K562 (cell line): ENCODE measurements around the gene PAM. TPM values are rescaled to one million over a fixed set of nuclear protein-coding genes. Genes with fewer than 3 reads are reported as not detected.

Experiments
- ATAC-seq: fragments of 200-7000 bp; cut with Tn5 transposase; 3 replicates; pipeline ENCODE4 v1.9.1; 2020; ENCODE audit warnings: moderate library complexity
- BruUV-seq: library from RNA; stranded (reverse); fragments of 400-500 nt; replicated peaks from 2 replicates; lab custom pipeline; 2021; lab: Mats Ljungman, UMichigan
- CTCF ChIA-PET: fragments of 300-600 bp; formaldehyde crosslinking; extraction: SDS; loops from one replicate; lab custom pipeline; 2021; ENCODE audit warnings: low intra/inter-chr PET ratio; lab: Yijun Ruan, JAX
- POLR2A ChIA-PET: fragments of 300-600, 350-650 bp; sonication (Branson Sonifier 250); formaldehyde crosslinking; extraction: SDS; loops from one replicate; lab custom pipeline; 2021; ENCODE audit warnings: antibody characterized with exemption, inconsistent platforms; lab: Yijun Ruan, JAX
- DNase-seq, 4 experiments: peaks; one replicate each; pipeline versions ENCODE4 v3.0.0 to v3.0.0-alpha.2; 2011 to 2018; ENCODE audit warnings: low spot score in 3 of 4, mixed read lengths in 3 of 4; ENCODE audit errors: extremely low read depth in 1 of 4
- FAIRE-seq: peaks from 2 replicates; lab custom pipeline; 2011; peaks lifted over from hg19 to GRCh38; lab: Jason Lieb, UNC
- H2AFZ ChIP-seq: 2 replicates; pipeline ENCODE4 v1.6.0; 2011; ENCODE audit warnings: low read depth, low read length, control low read depth, inconsistent platforms
- H3K27ac ChIP-seq: fragments of 200-600 bp; 3 replicates; pipeline ENCODE4 v1.8.0; 2011; ENCODE audit warnings: low read depth, mild to moderate bottlenecking, control low read depth, inconsistent platforms, low read length, moderate library complexity, mixed read lengths; ENCODE audit errors: extremely low read depth
- H3K27me3 ChIP-seq, 2 experiments: fragments of 300-600 bp in 1 of 2; 2 replicates in 1 of 2; 3 replicates in 1 of 2; pipeline versions ENCODE4 v1.6.0 to v1.8.0; 2011; ENCODE audit warnings: inconsistent platforms in 2 of 2, low read length in 2 of 2, mild to moderate bottlenecking in 1 of 2, mixed read lengths in 1 of 2, moderate library complexity in 1 of 2; ENCODE audit not compliant: control insufficient read depth in 2 of 2, insufficient read depth in 2 of 2
- H3K36me3 ChIP-seq: fragments of 300-600 bp; 3 replicates; pipeline ENCODE4 v1.8.0; 2011; ENCODE audit warnings: mild to moderate bottlenecking, low read length, inconsistent platforms; ENCODE audit not compliant: control insufficient read depth, insufficient read depth
- H3K4me1 ChIP-seq, 2 experiments: fragments of 200-600 bp in 1 of 2; replicated peaks in 1 of 2; 2 replicates in 1 of 2; 3 replicates in 1 of 2; pipeline versions ENCODE4 v1.5.1 to v1.8.0; 2011; ENCODE audit warnings: inconsistent platforms in 2 of 2, low read length in 2 of 2, mild to moderate bottlenecking in 1 of 2, mixed read lengths in 1 of 2, moderate library complexity in 1 of 2; ENCODE audit not compliant: control insufficient read depth in 2 of 2, insufficient read depth in 2 of 2
- H3K4me2 ChIP-seq: 2 replicates; pipeline ENCODE4 v1.6.1; 2011; ENCODE audit warnings: low read length, control low read depth, inconsistent platforms, mixed read lengths; ENCODE audit not compliant: insufficient read depth
- H3K4me3 ChIP-seq: fragments of 200-600 bp; sonication (generic), shearing (Covaris generic); 2 replicates; pipeline ENCODE4 v1.5.1; 2016; ENCODE audit warnings: control low read depth, inconsistent platforms
- H3K79me2 ChIP-seq: fragments of 200-600 bp; 3 replicates; pipeline ENCODE4 v1.8.0; 2011; ENCODE audit warnings: low read length, inconsistent platforms; ENCODE audit not compliant: control insufficient read depth, insufficient read depth
- H3K9ac ChIP-seq, 2 experiments: 2 replicates each; pipeline versions ENCODE4 v1.6.0 to v1.6.1; 2011; ENCODE audit warnings: low read depth in 2 of 2, low read length in 2 of 2, control low read depth in 1 of 2, inconsistent platforms in 1 of 2, mild to moderate bottlenecking in 1 of 2, mixed read lengths in 1 of 2; ENCODE audit not compliant: insufficient read depth in 1 of 2
- H3K9me1 ChIP-seq: one replicate; pipeline ENCODE4 v1.6.0; 2011; ENCODE audit warnings: inconsistent platforms, mild to moderate bottlenecking, low read length, moderate library complexity; ENCODE audit not compliant: control insufficient read depth, insufficient read depth
- H3K9me3 ChIP-seq: replicated peaks from 2 replicates; pipeline ENCODE4 v1.5.1; 2011; ENCODE audit warnings: low read depth, low read length, inconsistent platforms; ENCODE audit not compliant: control insufficient read depth, insufficient read depth
- H4K20me1 ChIP-seq: replicated peaks from 2 replicates; pipeline ENCODE4 v1.6.1; 2011; ENCODE audit warnings: low read length, inconsistent platforms, mixed read lengths; ENCODE audit not compliant: control insufficient read depth, insufficient read depth
- BMI1 ChIP-seq: fragments of 150-350 bp; IDR thresholded peaks from 2 replicates; pipeline ENCODE4 v1.6.1; 2014; ENCODE audit warnings: low read length
- ETV6 ChIP-seq, 3 experiments: fragments of 150-350 bp in 1 of 3; sonication (generic) in 1 of 3; formaldehyde crosslinking in 1 of 3; IDR thresholded peaks; 2 replicates each; pipeline versions ENCODE4 v1.6.1 to v1.8.0; 2014 to 2022; ENCODE audit warnings: borderline replicate concordance in 2 of 3, low read depth in 2 of 3, antibody characterized with exemption in 1 of 3, low read length in 1 of 3, mild to moderate bottlenecking in 1 of 3, missing genetic modification reagents in 1 of 3
- FOS ChIP-seq: IDR thresholded peaks from 3 replicates; pipeline ENCODE4 v1.6.1; 2011; ENCODE audit not compliant: insufficient read length; ENCODE audit errors: extremely low read depth
- HSF4 ChIP-seq: fragments of 250-450 bp; sonication (Bioruptor Pico); IDR thresholded peaks from 2 replicates; pipeline ENCODE4 v2.1.2; 2022; ENCODE audit warnings: mild to moderate bottlenecking, moderate library complexity, borderline replicate concordance
- MAFG ChIP-seq: fragments of 450-650 bp; conservative IDR thresholded peaks from 2 replicates; pipeline ENCODE4 v1.6.1; 2016; ENCODE audit warnings: missing genetic modification characterization, missing compliant biosample characterization
- TRIM28 ChIP-seq: fragments of 450-650 bp; IDR thresholded peaks from 2 replicates; pipeline ENCODE4 v1.6.1; 2017
- ZC3H8 ChIP-seq: fragments of 450-650 bp; IDR thresholded peaks from 2 replicates; pipeline ENCODE4 v1.6.1; 2017
- ZFX ChIP-seq: sonication (generic); formaldehyde crosslinking; IDR thresholded peaks from 2 replicates; pipeline ENCODE4 v1.8.0; 2022; ENCODE audit warnings: mild to moderate bottlenecking, missing genetic modification reagents, moderate library complexity
- ZNF232 ChIP-seq: sonication (generic); formaldehyde crosslinking; IDR thresholded peaks from 2 replicates; pipeline ENCODE4 v1.8.0; 2022; ENCODE audit warnings: mild to moderate bottlenecking, missing genetic modification reagents
- ZNF57 ChIP-seq: fragments of 450-650 bp; formaldehyde crosslinking; IDR thresholded peaks from 2 replicates; pipeline ENCODE4 v1.4.0; 2020; ENCODE audit warnings: mild to moderate bottlenecking, moderate library complexity
- ZNF77 ChIP-seq: fragments of 250-450 bp; sonication (Bioruptor Pico); IDR thresholded peaks from 2 replicates; pipeline ENCODE4 v1.5.0; 2020
- WGBS: fragments of 100-300 bp; shearing (Covaris generic); methylation state at CpG from one replicate; pipeline ENCODE4 v1.1.6; 2016; ENCODE audit warnings: low coverage, mixed read lengths; ENCODE audit not compliant: insufficient coverage; ENCODE audit errors: missing lambda C conversion rate; 5-methylcytosine and 5-hydroxymethylcytosine counted together
- in situ Hi-C: fragments of 300-500 bp; cut with MboI; formaldehyde crosslinking; loops from 4 replicates; pipeline ENCODE4 v1.15.0; 2018; ENCODE audit warnings: inconsistent platforms, mixed read lengths
- intact Hi-C: fragments of 100-400 bp; cut with micrococcal nuclease; formaldehyde crosslinking; loops from 2 replicates; pipeline ENCODE4 v1.14.2; 2022
- polyA plus RNA-seq, 8 experiments: library from polyadenylated mRNA; depleted of rRNA in 4 of 8; stranded (reverse) in 5 of 8; unstranded in 3 of 8; fragments of >200 nt; fragmentation: Nextera tagmentation in 2 of 8; fragmentation: Illumina TruSeq in 1 of 8; extraction: Ambion mirVana in 2 of 8; extraction: Trizol in 1 of 8; gene quantifications; 2 replicates each; pipeline versions ENCODE4 v1.2.1 to v1.2.3, GENCODE V29; 2011 to 2014; ENCODE audit warnings: inconsistent platforms in 1 of 8, missing spikeins in 1 of 8
- total RNA-seq, 7 experiments: library from RNA; depleted of rRNA in 6 of 7; stranded (reverse); fragments of >200 nt in 6 of 7; fragmentation: Illumina TruSeq in 2 of 7; extraction: Trizol in 2 of 7; gene quantifications; 2 replicates each; pipeline versions ENCODE4 v1.2.1 to v1.2.3, GENCODE V29; 2011 to 2021; ENCODE audit warnings: low replicate concordance in 1 of 7
- TF ChIP-seq, protein P1 (sequence below): sonication (generic); formaldehyde crosslinking; IDR thresholded peaks from 2 replicates; pipeline ENCODE4 v1.8.1; 2023; ENCODE audit warnings: missing genetic modification reagents, mild to moderate bottlenecking, borderline replicate concordance
- TF ChIP-seq, protein P2 (sequence below): sonication (generic); formaldehyde crosslinking; IDR thresholded peaks from 2 replicates; pipeline ENCODE4 v1.9.0; 2022; ENCODE audit warnings: mild to moderate bottlenecking, missing genetic modification reagents

PAM gene
- total and polyA plus RNA-seq, 9 of the 15 experiments (the other 6 are each of a cell fraction or from before 2014, with no cell fraction given) = 0.39 to 3.1 (median 0.77) TPM

DNA sequence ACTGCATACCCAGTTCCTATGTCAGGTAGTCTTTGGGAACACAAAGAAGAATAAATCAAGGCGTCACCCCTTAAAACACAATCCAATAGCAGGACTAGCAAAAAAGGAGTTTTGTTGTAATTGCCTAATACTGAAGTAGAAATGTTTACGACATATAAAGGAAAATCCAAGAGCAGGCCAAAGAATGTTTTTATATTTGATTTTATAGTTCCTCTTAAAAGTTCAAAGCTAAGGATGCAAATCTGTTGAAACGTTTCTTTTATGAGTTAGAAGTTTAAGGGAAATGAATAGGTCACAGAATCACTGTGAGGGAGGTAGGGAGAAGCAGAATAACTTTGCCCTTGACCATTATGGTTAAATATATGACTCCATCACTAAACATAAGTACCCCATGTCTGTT, 136.1 kb downstream of the PAM start:
- no peak overlapping the region for H3K27ac ChIP-seq
- no peak overlapping the region for H2AFZ ChIP-seq
- no peaks in the 10 kb centered on the region for H4K20me1 ChIP-seq
- H3K4me2 ChIP-seq = no peak overlapping the region
- in situ Hi-C loops (no loop called here), intact Hi-C loops (no loop called here)
- H3K36me3 ChIP-seq = no peaks in the 10 kb centered on the region
- H3K9me1 ChIP-seq = no peaks in the 10 kb centered on the region
- no peaks in the 10 kb centered on the region for H3K79me2 ChIP-seq
- H3K27me3 ChIP-seq = no peaks in the 10 kb centered on the region
- DNase-seq (no peak), ATAC-seq (no peak), FAIRE-seq (no peak)
- no peaks in the 10 kb centered on the region for H3K9me3 ChIP-seq
- H3K4me3 ChIP-seq = no peak overlapping the region
- ChIA-PET POLR2A (no interaction called here), CTCF (no interaction called here)
- H3K9ac ChIP-seq = no peak overlapping the region
- no peaks in the 10 kb centered on the region for H3K4me1 ChIP-seq
- no TSS peak for BruUV-seq
- WGBS = 0% methylated on average over 3 of the region's 3 CpGs
- no peak for TF ChIP-seq ZC3H8
- no peak for TF ChIP-seq FOS
- no peak for TF ChIP-seq ETV6 (IDR thresholded peaks at IDR 0.05; ENCODE audit: borderline replicate concordance in 1 of 2, low read depth in 2 of 2, low read length in 1 of 2)
- no peak for TF ChIP-seq ETV6 (CRISPR knock-in tag; IDR thresholded peaks at IDR 0.05; ENCODE audit: borderline replicate concordance)
- TF ChIP-seq HSF4 = no peak
- TF ChIP-seq, all 486 proteins: peak for 0

DNA sequence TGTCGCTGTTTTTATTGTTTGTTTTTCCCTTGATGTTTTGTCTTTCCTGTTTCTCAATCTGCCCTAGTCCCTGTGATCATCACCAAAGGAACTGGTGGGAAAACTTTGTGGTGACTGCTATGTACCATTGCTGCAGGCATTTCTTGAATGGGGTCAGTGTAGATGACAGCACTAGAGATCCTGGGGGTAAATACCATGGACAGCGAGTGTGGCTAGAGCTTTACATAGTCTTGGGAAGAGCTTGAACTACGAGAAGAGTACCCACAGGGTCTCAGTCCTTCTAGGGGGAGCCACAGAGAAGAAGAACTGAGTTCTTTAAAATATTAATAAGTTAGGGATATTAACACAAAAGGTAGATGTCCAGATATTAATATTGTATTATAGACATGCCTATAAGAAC, 138.8 kb downstream of the PAM start:
- Histone ChIP-seq H3K27ac (no peak overlapping the region), H4K20me1 (no peaks in the 10 kb centered on the region), H3K4me1 (no peaks in the 10 kb centered on the region), H3K9me1 (no peaks in the 10 kb centered on the region), H3K4me2 (no peak overlapping the region), H2AFZ (no peak overlapping the region), H3K9ac (no peak overlapping the region), H3K9me3 (no peaks in the 10 kb centered on the region), H3K27me3 (no peaks in the 10 kb centered on the region), H3K79me2 (no peaks in the 10 kb centered on the region), H3K4me3 (no peak overlapping the region), H3K36me3 (no peaks in the 10 kb centered on the region)
- POLR2A ChIA-PET = no interaction called here
- BruUV-seq = no TSS peak
- intact Hi-C loops = no loop called here
- ATAC-seq (no peak), DNase-seq (no peak), FAIRE-seq (no peak)
- 0% methylated on average over 3 of the region's 3 CpGs for WGBS
- CTCF ChIA-PET = no interaction called here
- in situ Hi-C loops = no loop called here
- TF ChIP-seq BMI1 (no peak), MAFG (tag) (no peak), ZNF57 (CRISPR knock-in tag) (no peak), ZNF232 (CRISPR knock-in tag) (no peak), TRIM28 (no peak), ZFX (CRISPR knock-in tag) (no peak), ZNF77 (CRISPR knock-in tag) (no peak)
- TF ChIP-seq, protein P1, sequence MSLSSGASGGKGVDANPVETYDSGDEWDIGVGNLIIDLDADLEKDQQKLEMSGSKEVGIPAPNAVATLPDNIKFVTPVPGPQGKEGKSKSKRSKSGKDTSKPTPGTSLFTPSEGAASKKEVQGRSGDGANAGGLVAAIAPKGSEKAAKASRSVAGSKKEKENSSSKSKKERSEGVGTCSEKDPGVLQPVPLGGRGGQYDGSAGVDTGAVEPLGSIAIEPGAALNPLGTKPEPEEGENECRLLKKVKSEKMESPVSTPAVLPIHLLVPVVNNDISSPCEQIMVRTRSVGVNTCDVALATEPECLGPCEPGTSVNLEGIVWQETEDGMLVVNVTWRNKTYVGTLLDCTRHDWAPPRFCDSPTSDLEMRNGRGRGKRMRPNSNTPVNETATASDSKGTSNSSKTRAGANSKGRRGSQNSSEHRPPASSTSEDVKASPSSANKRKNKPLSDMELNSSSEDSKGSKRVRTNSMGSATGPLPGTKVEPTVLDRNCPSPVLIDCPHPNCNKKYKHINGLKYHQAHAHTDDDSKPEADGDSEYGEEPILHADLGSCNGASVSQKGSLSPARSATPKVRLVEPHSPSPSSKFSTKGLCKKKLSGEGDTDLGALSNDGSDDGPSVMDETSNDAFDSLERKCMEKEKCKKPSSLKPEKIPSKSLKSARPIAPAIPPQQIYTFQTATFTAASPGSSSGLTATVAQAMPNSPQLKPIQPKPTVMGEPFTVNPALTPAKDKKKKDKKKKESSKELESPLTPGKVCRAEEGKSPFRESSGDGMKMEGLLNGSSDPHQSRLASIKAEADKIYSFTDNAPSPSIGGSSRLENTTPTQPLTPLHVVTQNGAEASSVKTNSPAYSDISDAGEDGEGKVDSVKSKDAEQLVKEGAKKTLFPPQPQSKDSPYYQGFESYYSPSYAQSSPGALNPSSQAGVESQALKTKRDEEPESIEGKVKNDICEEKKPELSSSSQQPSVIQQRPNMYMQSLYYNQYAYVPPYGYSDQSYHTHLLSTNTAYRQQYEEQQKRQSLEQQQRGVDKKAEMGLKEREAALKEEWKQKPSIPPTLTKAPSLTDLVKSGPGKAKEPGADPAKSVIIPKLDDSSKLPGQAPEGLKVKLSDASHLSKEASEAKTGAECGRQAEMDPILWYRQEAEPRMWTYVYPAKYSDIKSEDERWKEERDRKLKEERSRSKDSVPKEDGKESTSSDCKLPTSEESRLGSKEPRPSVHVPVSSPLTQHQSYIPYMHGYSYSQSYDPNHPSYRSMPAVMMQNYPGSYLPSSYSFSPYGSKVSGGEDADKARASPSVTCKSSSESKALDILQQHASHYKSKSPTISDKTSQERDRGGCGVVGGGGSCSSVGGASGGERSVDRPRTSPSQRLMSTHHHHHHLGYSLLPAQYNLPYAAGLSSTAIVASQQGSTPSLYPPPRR (CRISPR knock-in tag) = no peak
- TF ChIP-seq, protein P2, sequence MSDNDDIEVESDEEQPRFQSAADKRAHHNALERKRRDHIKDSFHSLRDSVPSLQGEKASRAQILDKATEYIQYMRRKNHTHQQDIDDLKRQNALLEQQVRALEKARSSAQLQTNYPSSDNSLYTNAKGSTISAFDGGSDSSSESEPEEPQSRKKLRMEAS (CRISPR knock-in tag) = no peak
